Measurements from ENCODE around the gene CASP7.

- TF ChIP-seq CTCF (IDR thresholded peaks at IDR 0.05): no peak
- no peak for TF ChIP-seq POLR2A (IDR thresholded peaks at IDR 0.05)
Observed at GRCh38 chr10:113742466-113742865, 62.8 kb downstream of the CASP7 start.
